Mucosa of descending colon (tissue), 3 donors: ENCODE measurements around the gene ACTR1A. TPM values are rescaled to one million over a fixed set of nuclear protein-coding genes. Genes with fewer than 3 reads are reported as not detected.

ENCODE experiments used
- ATAC-seq: fragments of 200-7000 bp; cut with Tn5 transposase; one replicate; pipeline ENCODE4 v1.9.1; 2020; ENCODE audit warnings: mild to moderate bottlenecking, moderate library complexity
- DNase-seq, 3 donors: peaks; one replicate each; pipeline ENCODE4 v3.0.0-alpha.2; 2020
- H3K36me3 ChIP-seq: fragments of 200-600 bp; one replicate; pipeline ENCODE4 v1.8.0; 2021; ENCODE audit warnings: low read depth, mild to moderate bottlenecking
- H3K4me1 ChIP-seq: fragments of 200-600 bp; one replicate; pipeline ENCODE4 v1.8.0; 2021; ENCODE audit warnings: low read depth, mild to moderate bottlenecking
- H3K4me3 ChIP-seq: fragments of 200-600 bp; one replicate; pipeline ENCODE4 v1.8.0; 2021; ENCODE audit warnings: mild to moderate bottlenecking
- H3K9me3 ChIP-seq: fragments of 200-600 bp; one replicate; pipeline ENCODE4 v1.8.0; 2021; ENCODE audit warnings: mild to moderate bottlenecking
- CTCF ChIP-seq: fragments of 200-600 bp; IDR thresholded peaks from one replicate; pipeline ENCODE4 v1.8.0; 2022; ENCODE audit warnings: antibody characterized with exemption, mild to moderate bottlenecking
- intact Hi-C, 2 donors: fragments of 100-400 bp; cut with DNase I in 1 of 2; cut with micrococcal nuclease in 1 of 2; formaldehyde crosslinking; loops; one replicate each; pipeline versions ENCODE4 v1.11.0 to v1.11.1; 2022; cut with DNase I, micrococcal nuclease
- total RNA-seq, 3 donors: library from RNA; stranded (reverse); fragmentation: NEBNext Ultra II Directional in 2 of 3; extraction: Animal tissue kit (Norgen Biotek cat#: 25700) in 2 of 3; gene quantifications; one replicate each; pipeline versions ENCODE4 v1.2.1 to v1.2.4, GENCODE V29; 2021 to 2023
- donor health status: DM: no; HTN: no; CAD: no; lungs with moderate emphysema.
- donor health status: DM: no; HTN: no; CAD: no.
- donor health status: DM: no; HTN: yes; CAD: no.

ACTR1A gene
- total RNA-seq, 3 donors from 2014 or later, result 70.6 to 121 (median 77.7) TPM

- DNase-seq, result no peak
- Histone ChIP-seq H3K36me3 (no peaks in the 10 kb centered on the region), H3K4me3 (peak overlapping the region; percentile 44), H3K4me1 (peaks cover 8% of the 10 kb centered on the region), H3K9me3 (no peaks in the 10 kb centered on the region)
- no peak for TF ChIP-seq CTCF
- ATAC-seq, result peak; percentile 1
- intact Hi-C loops, result no loop called here
Observed at GRCh38 chr10:102450124-102450373, 52.5 kb downstream of the ACTR1A start.

- peaks cover 8% of the 10 kb centered on the region for H3K4me1 ChIP-seq
- peak overlapping the region; percentile 44 for H3K4me3 ChIP-seq
- H3K36me3 ChIP-seq, result no peaks in the 10 kb centered on the region
- no peak for TF ChIP-seq CTCF
- peak; percentile 76 for ATAC-seq
- H3K9me3 ChIP-seq, result no peaks in the 10 kb centered on the region
- peak; percentile 88 to 93 (median 93) for DNase-seq
- intact Hi-C loops, result no loop called here
Observed at GRCh38 chr10:102449321-102450123, 53.0 kb downstream of the ACTR1A start.

- no peaks in the 10 kb centered on the region for H3K4me1 ChIP-seq
- intact Hi-C loops, result no loop called here
- DNase-seq (no peak), ATAC-seq (no peak)
- no peak for TF ChIP-seq CTCF
- H3K4me3 ChIP-seq, result no peak overlapping the region
- no peaks in the 10 kb centered on the region for H3K9me3 ChIP-seq
- no peaks in the 10 kb centered on the region for H3K36me3 ChIP-seq
Observed at GRCh38 chr10:102444851-102445250, 57.7 kb downstream of the ACTR1A start.

GRCh38 chr10:102438374-102438773 is 64.1 kb downstream of the ACTR1A start:
- Histone ChIP-seq H3K4me1 (no peaks in the 10 kb centered on the region), H3K4me3 (no peak overlapping the region), H3K36me3 (no peaks in the 10 kb centered on the region), H3K9me3 (no peaks in the 10 kb centered on the region)
- intact Hi-C loops, result no loop called here
- TF ChIP-seq CTCF, result no peak
- DNase-seq (no peak), ATAC-seq (no peak)

- intact Hi-C loops, result no loop called here
- TF ChIP-seq CTCF, result no peak
- Histone ChIP-seq H3K9me3 (no peaks in the 10 kb centered on the region), H3K4me3 (no peak overlapping the region), H3K4me1 (peaks cover 6% of the 10 kb centered on the region), H3K36me3 (no peaks in the 10 kb centered on the region)
- ATAC-seq (no peak), DNase-seq (no peak)
Observed at GRCh38 chr10:102437515-102437914, 65.0 kb downstream of the ACTR1A start.

- no peak for TF ChIP-seq CTCF
- DNase-seq (no peak), ATAC-seq (no peak)
- Histone ChIP-seq H3K4me3 (no peak overlapping the region), H3K9me3 (no peaks in the 10 kb centered on the region), H3K36me3 (no peaks in the 10 kb centered on the region), H3K4me1 (peaks cover 14% of the 10 kb centered on the region)
- intact Hi-C loops, result no loop called here
Observed at GRCh38 chr10:102436312-102436711, 66.2 kb downstream of the ACTR1A start.
